SU-DHL-6 (cell line): ENCODE measurements around the gene NFAT5.

Source experiments
- H2AFZ ChIP-seq: fragments of 200-600 bp; sonication (generic); 2 replicates; pipeline ENCODE4 v1.6.1; 2014; ENCODE audit warnings: low read depth, mild to moderate bottlenecking, moderate library complexity, mixed read lengths, antibody characterized with exemption, low read length; ENCODE audit not compliant: severe bottlenecking
- H3F3A ChIP-seq: fragments of 200-600 bp; shearing (Covaris generic); 2 replicates; pipeline ENCODE4 v1.6.0; 2016; ENCODE audit warnings: antibody characterized with exemption, mild to moderate bottlenecking; ENCODE audit not compliant: insufficient read depth
- H3K27ac ChIP-seq: fragments of 200-600 bp; sonication (generic); 2 replicates; pipeline ENCODE4 v1.5.1; 2016; ENCODE audit warnings: low read depth, mild to moderate bottlenecking, low read length, moderate library complexity, mixed read lengths
- H3K27me3 ChIP-seq: fragments of 200-600 bp; sonication (generic), shearing (Covaris generic); 2 replicates; pipeline ENCODE4 v1.6.0; 2014; ENCODE audit warnings: mild to moderate bottlenecking, low read length
- H3K36me3 ChIP-seq: fragments of 200-600 bp; sonication (generic); 2 replicates; pipeline ENCODE4 v1.6.1; 2014; ENCODE audit warnings: mild to moderate bottlenecking, low read length, mixed read lengths
- H3K4me2 ChIP-seq: fragments of 300-600, 200-600 bp; shearing (Covaris generic), sonication (generic); 2 replicates; pipeline ENCODE4 v1.6.0; 2014; ENCODE audit warnings: low read length, low read depth, mild to moderate bottlenecking; ENCODE audit not compliant: poor library complexity, severe bottlenecking
- H3K4me3 ChIP-seq: fragments of 200-600 bp; sonication (generic); 2 replicates; pipeline ENCODE4 v1.5.1; 2014; ENCODE audit warnings: antibody characterized with exemption, low read length, mild to moderate bottlenecking, mixed read lengths; ENCODE audit not compliant: insufficient read depth, poor library complexity, severe bottlenecking
- H3K79me2 ChIP-seq: fragments of 200-600 bp; sonication (generic); 2 replicates; pipeline ENCODE4 v1.6.1; 2014; ENCODE audit warnings: mild to moderate bottlenecking, low read length, moderate library complexity; ENCODE audit not compliant: insufficient read depth
- H3K9ac ChIP-seq: fragments of 200-600 bp; sonication (generic); 2 replicates; pipeline ENCODE4 v1.7.0; 2014; ENCODE audit warnings: mild to moderate bottlenecking, low read length
- H3K9me2 ChIP-seq: fragments of 200-600 bp; sonication (generic); replicated peaks from 2 replicates; pipeline ENCODE4 v1.6.1; 2014; ENCODE audit warnings: low read length; ENCODE audit not compliant: insufficient read depth
- H3K9me3 ChIP-seq: fragments of 200-600 bp; sonication (generic); 2 replicates; pipeline ENCODE4 v1.6.1; 2014; ENCODE audit warnings: low read length, mixed read lengths; ENCODE audit not compliant: insufficient read depth
- H4K20me1 ChIP-seq: fragments of 200-600 bp; sonication (generic); 2 replicates; pipeline ENCODE4 v1.6.1; 2014; ENCODE audit warnings: low read depth, mild to moderate bottlenecking, antibody characterized with exemption, low read length, moderate library complexity, mixed read lengths
- CTCF ChIP-seq: fragments of 200-600 bp; sonication (generic); IDR thresholded peaks from one replicate; pipeline ENCODE4 v1.5.1; 2017; ENCODE audit warnings: antibody characterized with exemption, mild to moderate bottlenecking, low read length, moderate library complexity; ENCODE audit not compliant: insufficient read depth, poor library complexity, severe bottlenecking
- EZH2phosphoT487 ChIP-seq: fragments of 200-600 bp; sonication (generic), shearing (Covaris generic); conservative IDR thresholded peaks from 2 replicates; pipeline ENCODE4 v1.6.1; 2018; ENCODE audit warnings: mild to moderate bottlenecking, antibody characterized with exemption, low read length, moderate library complexity, mixed read lengths

The NFAT5 gene

GRCh38 chr16:69669577-69669976 is 103.8 kb downstream of the NFAT5 start:
- Histone ChIP-seq H3K79me2 (no peaks in the 10 kb centered on the region), H3K9me2 (no peaks in the 10 kb centered on the region), H3F3A (peaks cover 6% of the 10 kb centered on the region; the same call in 1 of the 2 replicates), H3K4me2 (no peak overlapping the region), H3K27ac (no peak overlapping the region), H3K4me3 (no peak overlapping the region), H3K9me3 (no peaks in the 10 kb centered on the region), H3K27me3 (no peaks in the 10 kb centered on the region), H3K36me3 (peaks cover 14% of the 10 kb centered on the region), H4K20me1 (no peaks in the 10 kb centered on the region), H3K9ac (no peak overlapping the region), H2AFZ (no peak overlapping the region)
- no peak for TF ChIP-seq EZH2phosphoT487
- TF ChIP-seq CTCF, result no peak

GRCh38 chr16:69672315-69672997 is 106.7 kb downstream of the NFAT5 start:
- Histone ChIP-seq H3K27ac (no peak overlapping the region), H3K36me3 (peaks cover 23% of the 10 kb centered on the region), H3K4me3 (no peak overlapping the region), H2AFZ (no peak overlapping the region), H3K27me3 (no peaks in the 10 kb centered on the region), H3F3A (peaks cover 7% of the 10 kb centered on the region; the same call in 1 of the 2 replicates), H3K4me2 (no peak overlapping the region), H3K79me2 (no peaks in the 10 kb centered on the region), H3K9me3 (no peaks in the 10 kb centered on the region), H3K9me2 (no peaks in the 10 kb centered on the region), H3K9ac (no peak overlapping the region), H4K20me1 (no peaks in the 10 kb centered on the region)
- no peak for TF ChIP-seq CTCF
- no peak for TF ChIP-seq EZH2phosphoT487

- Histone ChIP-seq H3K79me2 (no peaks in the 10 kb centered on the region), H4K20me1 (no peaks in the 10 kb centered on the region), H3K9me2 (no peaks in the 10 kb centered on the region), H2AFZ (no peak overlapping the region), H3K36me3 (peaks cover 24% of the 10 kb centered on the region), H3K27me3 (no peaks in the 10 kb centered on the region), H3K27ac (no peak overlapping the region), H3K9ac (no peak overlapping the region), H3K4me3 (no peak overlapping the region), H3F3A (peaks cover 5% of the 10 kb centered on the region; the same call in 1 of the 2 replicates), H3K4me2 (no peak overlapping the region), H3K9me3 (no peaks in the 10 kb centered on the region)
- TF ChIP-seq EZH2phosphoT487, result no peak
- no peak for TF ChIP-seq CTCF
Observed at GRCh38 chr16:69672998-69673713, 107.4 kb downstream of the NFAT5 start.
